ENCODE data around the gene GPATCH8.

GPATCH8 gene

DNA sequence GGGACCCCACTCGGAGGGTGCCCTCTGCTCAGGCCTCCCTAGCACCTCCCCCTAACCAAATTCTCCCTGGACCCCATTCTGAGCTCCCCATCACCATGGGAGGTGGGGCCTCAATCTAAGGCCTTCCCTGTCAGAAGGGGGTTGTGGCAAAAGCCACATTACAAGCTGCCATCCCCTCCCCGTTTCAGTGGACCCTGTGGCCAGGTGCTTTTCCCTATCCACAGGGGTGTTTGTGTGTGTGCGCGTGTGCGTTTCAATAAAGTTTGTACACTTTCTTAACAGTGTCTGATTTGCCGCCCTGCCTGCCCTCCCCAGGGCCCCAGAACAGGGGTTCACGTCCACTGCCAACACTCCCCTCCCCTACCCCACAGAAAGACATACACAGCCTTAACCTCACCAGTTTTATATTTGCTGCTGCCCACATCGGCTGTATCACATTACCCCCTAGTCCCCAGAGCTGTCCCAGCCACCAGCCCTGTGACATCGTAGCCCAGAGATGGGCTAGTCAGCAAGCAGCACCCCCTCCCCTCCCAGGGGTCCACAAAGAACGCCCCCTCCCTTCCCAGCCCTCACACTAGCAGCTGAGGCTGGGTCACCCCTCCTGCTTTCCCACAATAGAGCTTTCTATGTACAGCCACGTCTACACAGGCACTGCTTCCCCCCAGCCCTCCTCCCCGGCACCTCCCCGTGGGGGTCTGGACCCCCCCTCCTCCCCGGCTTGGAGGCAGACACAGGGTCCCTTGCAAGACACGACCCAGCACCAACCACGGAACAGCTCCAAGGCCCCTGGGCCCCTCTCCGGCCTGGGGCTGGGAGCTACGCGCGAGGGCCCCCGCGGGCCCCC, 150.2 kb downstream of the GPATCH8 start:
- H3K4me1 ChIP-seq (ENCODE audit: control insufficient read depth, insufficient read depth, low read length) = no peaks in the 10 kb centered on the region
- no peaks in the 10 kb centered on the region for H3K9me3 ChIP-seq (ENCODE audit: control insufficient read depth, insufficient read depth, low read depth, low read length)
- H3K4me3 ChIP-seq (ENCODE audit: low read depth, low read length) = no peak overlapping the region
- TF ChIP-seq ZNF571 (tag by site-specific recombination; IDR thresholded peaks at IDR 0.05) = no peak
- TF ChIP-seq, protein P1, sequence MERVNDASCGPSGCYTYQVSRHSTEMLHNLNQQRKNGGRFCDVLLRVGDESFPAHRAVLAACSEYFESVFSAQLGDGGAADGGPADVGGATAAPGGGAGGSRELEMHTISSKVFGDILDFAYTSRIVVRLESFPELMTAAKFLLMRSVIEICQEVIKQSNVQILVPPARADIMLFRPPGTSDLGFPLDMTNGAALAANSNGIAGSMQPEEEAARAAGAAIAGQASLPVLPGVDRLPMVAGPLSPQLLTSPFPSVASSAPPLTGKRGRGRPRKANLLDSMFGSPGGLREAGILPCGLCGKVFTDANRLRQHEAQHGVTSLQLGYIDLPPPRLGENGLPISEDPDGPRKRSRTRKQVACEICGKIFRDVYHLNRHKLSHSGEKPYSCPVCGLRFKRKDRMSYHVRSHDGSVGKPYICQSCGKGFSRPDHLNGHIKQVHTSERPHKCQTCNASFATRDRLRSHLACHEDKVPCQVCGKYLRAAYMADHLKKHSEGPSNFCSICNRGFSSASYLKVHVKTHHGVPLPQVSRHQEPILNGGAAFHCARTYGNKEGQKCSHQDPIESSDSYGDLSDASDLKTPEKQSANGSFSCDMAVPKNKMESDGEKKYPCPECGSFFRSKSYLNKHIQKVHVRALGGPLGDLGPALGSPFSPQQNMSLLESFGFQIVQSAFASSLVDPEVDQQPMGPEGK (tag by site-specific recombination; IDR thresholded peaks at IDR 0.05) = peak; percentile 50; the same call in 1 of the 2 replicates
- TF ChIP-seq GLIS2 (tag by site-specific recombination; IDR thresholded peaks at IDR 0.05) = 0 out of 2 replicates have a peak, but pooled peaks have one; percentile 16
- TF ChIP-seq ZNF398 (tag by site-specific recombination; IDR thresholded peaks at IDR 0.05) = no peak
- peak; percentile 16; the same call in 1 of the 2 replicates for TF ChIP-seq ZNF341 (tag by site-specific recombination; IDR thresholded peaks at IDR 0.05; ENCODE audit: low read depth)
- peak; percentile 69 for TF ChIP-seq PRDM10 (tag by site-specific recombination; IDR thresholded peaks at IDR 0.05)
- peaks cover 0 to 59% of the 10 kb centered on the region in 2 experiments; a peak in 2 of 3 replicates for H3K36me3 ChIP-seq (ENCODE audit: control insufficient read depth in 2 of 2, insufficient read depth in 1 of 2, low read length in 2 of 2)
- ChIA-PET POLR2A (interaction anchor here (0.5 to 0.6 kb wide), 2 partner anchors 34 to 434 kb away, joined by 4 to 5 read pairs; no protein-coding TSS in a partner anchor), CTCF (interaction anchor here (0.6 to 2.6 kb wide), 4 partner anchors 10 to 150 kb away, joined by 3 to 17 read pairs (median 4); partner anchors contain the start of gene FAM171A2)
- H3K27ac ChIP-seq (ENCODE audit: extremely low read depth, low read depth, low read length) = no peak overlapping the region

DNA sequence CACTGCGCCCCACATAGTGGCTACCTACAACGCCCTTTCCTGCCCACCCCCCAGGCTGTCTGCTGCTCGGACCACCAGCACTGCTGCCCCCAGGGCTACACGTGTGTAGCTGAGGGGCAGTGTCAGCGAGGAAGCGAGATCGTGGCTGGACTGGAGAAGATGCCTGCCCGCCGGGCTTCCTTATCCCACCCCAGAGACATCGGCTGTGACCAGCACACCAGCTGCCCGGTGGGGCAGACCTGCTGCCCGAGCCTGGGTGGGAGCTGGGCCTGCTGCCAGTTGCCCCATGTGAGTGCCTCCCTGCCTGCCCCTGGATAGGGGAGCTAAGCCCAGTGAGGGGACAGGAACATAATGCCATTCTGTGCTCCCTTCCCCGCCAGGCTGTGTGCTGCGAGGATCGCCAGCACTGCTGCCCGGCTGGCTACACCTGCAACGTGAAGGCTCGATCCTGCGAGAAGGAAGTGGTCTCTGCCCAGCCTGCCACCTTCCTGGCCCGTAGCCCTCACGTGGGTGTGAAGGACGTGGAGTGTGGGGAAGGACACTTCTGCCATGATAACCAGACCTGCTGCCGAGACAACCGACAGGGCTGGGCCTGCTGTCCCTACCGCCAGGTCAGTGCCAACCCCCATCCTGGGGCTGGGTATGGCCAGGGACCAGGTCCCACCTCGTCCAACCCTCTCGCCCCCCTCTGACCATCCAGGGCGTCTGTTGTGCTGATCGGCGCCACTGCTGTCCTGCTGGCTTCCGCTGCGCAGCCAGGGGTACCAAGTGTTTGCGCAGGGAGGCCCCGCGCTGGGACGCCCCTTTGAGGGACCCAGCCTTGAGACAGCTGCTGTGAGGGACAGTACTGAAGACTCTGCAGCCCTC, 151.0 kb downstream of the GPATCH8 start:
- H3K4me1 ChIP-seq (ENCODE audit: control insufficient read depth, insufficient read depth, low read length) = no peaks in the 10 kb centered on the region
- H3K36me3 ChIP-seq (ENCODE audit: control insufficient read depth in 2 of 2, insufficient read depth in 1 of 2, low read length in 2 of 2) = peaks cover 0 to 56% of the 10 kb centered on the region in 2 experiments; a peak in 2 of 3 replicates
- ChIA-PET CTCF (interaction anchor here (0.7 to 3.0 kb wide), 8 partner anchors 8 to 170 kb away, joined by 3 to 21 read pairs (median 10); partner anchors contain the start of gene FAM171A2), POLR2A (interaction anchor here (0.5 kb wide), 1 partner anchor 433 kb away, joined by 5 read pairs; no protein-coding TSS in a partner anchor)
- TF ChIP-seq ZNF600 (tag by site-specific recombination; IDR thresholded peaks at IDR 0.05) (peak; percentile 85), ZNF311 (tag by site-specific recombination; IDR thresholded peaks at IDR 0.05; ENCODE audit: borderline replicate concordance) (no peak), GLIS2 (tag by site-specific recombination; IDR thresholded peaks at IDR 0.05) (peak; percentile 39; the same call in 1 of the 2 replicates), ZNF639 (tag by site-specific recombination; IDR thresholded peaks at IDR 0.05) (no peak), ZNF521 (tag by site-specific recombination; IDR thresholded peaks at IDR 0.05) (no peak), ZNF549 (tag by site-specific recombination; IDR thresholded peaks at IDR 0.05) (no peak)
- TF ChIP-seq, protein P2, sequence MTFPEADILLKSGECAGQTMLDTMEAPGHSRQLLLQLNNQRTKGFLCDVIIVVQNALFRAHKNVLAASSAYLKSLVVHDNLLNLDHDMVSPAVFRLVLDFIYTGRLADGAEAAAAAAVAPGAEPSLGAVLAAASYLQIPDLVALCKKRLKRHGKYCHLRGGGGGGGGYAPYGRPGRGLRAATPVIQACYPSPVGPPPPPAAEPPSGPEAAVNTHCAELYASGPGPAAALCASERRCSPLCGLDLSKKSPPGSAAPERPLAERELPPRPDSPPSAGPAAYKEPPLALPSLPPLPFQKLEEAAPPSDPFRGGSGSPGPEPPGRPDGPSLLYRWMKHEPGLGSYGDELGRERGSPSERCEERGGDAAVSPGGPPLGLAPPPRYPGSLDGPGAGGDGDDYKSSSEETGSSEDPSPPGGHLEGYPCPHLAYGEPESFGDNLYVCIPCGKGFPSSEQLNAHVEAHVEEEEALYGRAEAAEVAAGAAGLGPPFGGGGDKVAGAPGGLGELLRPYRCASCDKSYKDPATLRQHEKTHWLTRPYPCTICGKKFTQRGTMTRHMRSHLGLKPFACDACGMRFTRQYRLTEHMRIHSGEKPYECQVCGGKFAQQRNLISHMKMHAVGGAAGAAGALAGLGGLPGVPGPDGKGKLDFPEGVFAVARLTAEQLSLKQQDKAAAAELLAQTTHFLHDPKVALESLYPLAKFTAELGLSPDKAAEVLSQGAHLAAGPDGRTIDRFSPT (tag by site-specific recombination; IDR thresholded peaks at IDR 0.05) = peak; percentile 31; the same call in 1 of the 2 replicates
- no peak overlapping the region for H3K27ac ChIP-seq (ENCODE audit: extremely low read depth, low read depth, low read length)
- no peak overlapping the region for H3K4me3 ChIP-seq (ENCODE audit: low read depth, low read length)
- no peaks in the 10 kb centered on the region for H3K9me3 ChIP-seq (ENCODE audit: control insufficient read depth, insufficient read depth, low read depth, low read length)
